Endothelial cell of umbilical vein (primary cell): ENCODE data around the gene THAP4. TPM values are rescaled to one million over a fixed set of nuclear protein-coding genes. Genes with fewer than 3 reads are reported as not detected.

Source experiments
- BruUV-seq: library from RNA; stranded (reverse); fragments of 400-500 nt; replicated peaks from 2 replicates; lab custom pipeline; 2021; lab: Mats Ljungman, UMichigan
- CTCF ChIA-PET: fragments of 300-600, 350-600 bp; sonication (Branson Sonifier 250); formaldehyde crosslinking; loops from one replicate; lab custom pipeline; 2021; ENCODE audit warnings: antibody characterized with exemption, inconsistent platforms; lab: Charles Lee
- POLR2A ChIA-PET: fragments of 300-600, 350-600 bp; sonication (Branson Sonifier 250); formaldehyde crosslinking; loops from one replicate; lab custom pipeline; 2021; ENCODE audit warnings: antibody characterized with exemption, inconsistent platforms; lab: Charles Lee
- DNase-seq: peaks from one replicate; pipeline ENCODE4 v3.0.0-alpha.2; 2011; ENCODE audit warnings: low read depth, low spot score
- FAIRE-seq: peaks from 2 replicates; lab custom pipeline; 2011; peaks lifted over from hg19 to GRCh38; lab: Jason Lieb, UNC
- H2AFZ ChIP-seq: 2 replicates; pipeline ENCODE4 v1.6.0; 2012; ENCODE audit warnings: low read depth, low read length, control low read depth, inconsistent platforms
- H3K27ac ChIP-seq: 2 replicates; pipeline ENCODE4 v1.5.1; 2011; ENCODE audit warnings: low read depth, mild to moderate bottlenecking, control low read depth, low read length, moderate library complexity; ENCODE audit not compliant: insufficient read depth
- H3K27me3 ChIP-seq, 2 experiments: 2 replicates each; pipeline versions ENCODE4 v1.6.0 to v1.6.1; 2011; ENCODE audit warnings: low read length in 2 of 2, mixed read lengths in 1 of 2; ENCODE audit not compliant: control insufficient read depth in 2 of 2, insufficient read depth in 2 of 2
- H3K36me3 ChIP-seq, 2 experiments: 2 replicates in 1 of 2; 3 replicates in 1 of 2; pipeline ENCODE4 v1.5.1; 2011; ENCODE audit warnings: low read length in 2 of 2, mild to moderate bottlenecking in 1 of 2, moderate library complexity in 1 of 2; ENCODE audit not compliant: control insufficient read depth in 2 of 2, insufficient read depth in 2 of 2; ENCODE audit errors: extremely low read depth in 1 of 2
- H3K4me1 ChIP-seq: 3 replicates; pipeline ENCODE4 v1.5.1; 2011; ENCODE audit warnings: mild to moderate bottlenecking, low read length; ENCODE audit not compliant: control insufficient read depth, insufficient read depth; ENCODE audit errors: extremely low read depth
- H3K4me2 ChIP-seq: 2 replicates; pipeline ENCODE4 v1.6.1; 2011; ENCODE audit warnings: low read length, control low read depth, mixed read lengths; ENCODE audit not compliant: insufficient read depth
- H3K4me3 ChIP-seq, 3 experiments: fragments of 200-600 bp in 1 of 3; sonication (generic), shearing (Covaris generic) in 1 of 3; replicated peaks in 1 of 3; 2 replicates each; pipeline ENCODE4 v1.5.1; 2011 to 2016; ENCODE audit warnings: control low read depth in 3 of 3, low read length in 3 of 3, mild to moderate bottlenecking in 2 of 3, inconsistent platforms in 1 of 3, low read depth in 1 of 3, moderate library complexity in 1 of 3; ENCODE audit not compliant: insufficient read depth in 1 of 3
- H3K79me2 ChIP-seq: 2 replicates; pipeline ENCODE4 v1.6.0; 2012; ENCODE audit warnings: low read length, inconsistent platforms; ENCODE audit not compliant: control insufficient read depth, insufficient read depth
- H3K9ac ChIP-seq: replicated peaks from 2 replicates; pipeline ENCODE3; 2011; ENCODE audit warnings: low read length, control low read depth; ENCODE audit not compliant: insufficient read depth; ENCODE audit errors: extremely low read depth
- H3K9me1 ChIP-seq: replicated peaks from 3 replicates; pipeline ENCODE4 v1.6.0; 2011; ENCODE audit warnings: mild to moderate bottlenecking, low read length; ENCODE audit not compliant: control insufficient read depth, insufficient read depth; ENCODE audit errors: extremely low read depth
- H3K9me3 ChIP-seq: replicated peaks from 2 replicates; pipeline ENCODE4 v1.5.1; 2012; ENCODE audit warnings: low read length, inconsistent platforms; ENCODE audit not compliant: control insufficient read depth, insufficient read depth
- H4K20me1 ChIP-seq: replicated peaks from 2 replicates; pipeline ENCODE3; 2011; ENCODE audit warnings: mild to moderate bottlenecking, low read length; ENCODE audit not compliant: control insufficient read depth, insufficient read depth; ENCODE audit errors: extremely low read depth
- CTCF ChIP-seq, 2 donors: IDR thresholded peaks; 1 replicate in 1 of 2; 2 replicates in 1 of 2; pipeline ENCODE4 v1.5.1; 2011; ENCODE audit warnings: low read length in 2 of 2, mild to moderate bottlenecking in 2 of 2, moderate library complexity in 2 of 2, control low read depth in 1 of 2, inconsistent platforms in 1 of 2, low read depth in 1 of 2; ENCODE audit not compliant: insufficient read depth in 1 of 2; ENCODE audit errors: extremely low read depth in 1 of 2
- FOS ChIP-seq: IDR thresholded peaks from 2 replicates; pipeline ENCODE4 v1.6.1; 2011; ENCODE audit warnings: mild to moderate bottlenecking, low read length, moderate library complexity, borderline replicate concordance; ENCODE audit not compliant: insufficient read depth
- GATA2 ChIP-seq: IDR thresholded peaks from 2 replicates; pipeline ENCODE4 v1.7.0; 2011; ENCODE audit warnings: low read depth, mild to moderate bottlenecking, moderate library complexity, mixed read lengths, low read length; ENCODE audit not compliant: insufficient read length, insufficient read depth
- JUN ChIP-seq: IDR thresholded peaks from 2 replicates; pipeline ENCODE4 v1.6.1; 2011; ENCODE audit warnings: borderline replicate concordance, low read depth; ENCODE audit not compliant: insufficient read length, insufficient read depth
- MAX ChIP-seq: IDR thresholded peaks from 2 replicates; pipeline ENCODE4 v1.6.1; 2011; ENCODE audit not compliant: insufficient read depth, insufficient read length
- MYC ChIP-seq: IDR thresholded peaks from one replicate; pipeline ENCODE4 v1.6.1; 2011; ENCODE audit warnings: mild to moderate bottlenecking, low read depth, low read length
- POLR2AphosphoS5 ChIP-seq: IDR thresholded peaks from 2 replicates; pipeline ENCODE4 v1.6.1; 2012; ENCODE audit warnings: low read depth, mild to moderate bottlenecking, control low read depth, low read length, moderate library complexity; ENCODE audit not compliant: insufficient read depth
- dilution Hi-C: fragments of 300-500 bp; cut with MboI; formaldehyde crosslinking; loops from one replicate; pipeline ENCODE4 v1.15.0; 2019; ENCODE audit warnings: low sequenced_read_pairs; ENCODE audit not compliant: extremely low pct_ligation_motif_present
- intact Hi-C: fragments of 100-400 bp; cut with micrococcal nuclease; formaldehyde crosslinking; loops from one replicate; pipeline ENCODE4 v1.10.0; 2022
- polyA plus RNA-seq, 4 experiments: library from polyadenylated mRNA; depleted of rRNA in 3 of 4; stranded (reverse) in 3 of 4; unstranded in 1 of 4; fragments of >200 nt; gene quantifications; 2 replicates each; pipeline versions ENCODE4 v1.2.1 to v1.2.3, GENCODE V29; 2011 to 2012; ENCODE audit warnings: missing spikeins in 1 of 4
- total RNA-seq: library from RNA; stranded (reverse); gene quantifications from 2 replicates; pipeline ENCODE4 v1.2.3, GENCODE V29; 2021

The THAP4 gene
- total and polyA plus RNA-seq, 2 donors (not counting 3 experiments of a cell fraction or from before 2014, with no cell fraction given), result 45.4 to 47.4 TPM

- Histone ChIP-seq H3K4me2 (no peak overlapping the region), H3K4me1 (peaks cover 8% of the 10 kb centered on the region), H3K79me2 (peaks cover 75% of the 10 kb centered on the region), H3K4me3 (no peak overlapping the region), H3K9me1 (no peaks in the 10 kb centered on the region), H4K20me1 (peaks cover 2% of the 10 kb centered on the region), H2AFZ (no peak overlapping the region), H3K27ac (no peak overlapping the region), H3K9me3 (no peaks in the 10 kb centered on the region), H3K27me3 (no peaks in the 10 kb centered on the region), H3K9ac (no peak overlapping the region), H3K36me3 (peaks cover 2 to 5% of the 10 kb centered on the region in 2 experiments)
- dilution Hi-C loops, result no loop called here
- CTCF ChIA-PET, result interaction anchor here (0.6 to 2.2 kb wide), 2 partner anchors 18 to 128 kb away, joined by 4 to 10 read pairs; no protein-coding TSS in a partner anchor
- POLR2A ChIA-PET, result interaction anchor here (0.6 kb wide), 1 partner anchor 51 kb away, joined by 15 read pairs; no protein-coding TSS in a partner anchor
- DNase-seq (no peak), FAIRE-seq (no peak)
- intact Hi-C loops, result no loop called here
- no peak for TF ChIP-seq POLR2AphosphoS5
- TF ChIP-seq MYC, result no peak
- TF ChIP-seq FOS, result no peak
- no peak for TF ChIP-seq GATA2
- no peak for TF ChIP-seq MAX
- no peak for TF ChIP-seq JUN
- BruUV-seq, result no TSS peak
Measured at GRCh38 chr2:241641631-241642030, 4.7 kb upstream of the THAP4 start.

GRCh38 chr2:241640165-241640795 is 3.3 kb upstream of the THAP4 start:
- POLR2A ChIA-PET, result no interaction called here
- H3K4me1 ChIP-seq, result peaks cover 12% of the 10 kb centered on the region
- H3K9me1 ChIP-seq, result no peaks in the 10 kb centered on the region
- peaks cover 2% of the 10 kb centered on the region for H4K20me1 ChIP-seq
- DNase-seq, result no peak
- CTCF ChIA-PET, result no interaction called here
- no peak for FAIRE-seq
- no peak overlapping the region for H3K4me2 ChIP-seq
- H3K27ac ChIP-seq, result no peak overlapping the region
- dilution Hi-C loops (no loop called here), intact Hi-C loops (no loop called here)
- H3K9me3 ChIP-seq, result no peaks in the 10 kb centered on the region
- H3K27me3 ChIP-seq, result no peaks in the 10 kb centered on the region
- no peak for TF ChIP-seq MYC
- no peak for TF ChIP-seq FOS
- TF ChIP-seq CTCF (IDR thresholded peaks at IDR 0.05; ENCODE audit: extremely low read depth in 1 of 2, insufficient read depth in 1 of 2, low read depth in 1 of 2, low read length in 2 of 2), result no peak
- TF ChIP-seq POLR2AphosphoS5, result no peak
- H3K9ac ChIP-seq, result no peak overlapping the region
- no peak overlapping the region for H2AFZ ChIP-seq
- no TSS peak for BruUV-seq
- peaks cover 2 to 5% of the 10 kb centered on the region in 2 experiments for H3K36me3 ChIP-seq
- H3K79me2 ChIP-seq, result peaks cover 73% of the 10 kb centered on the region
- H3K4me3 ChIP-seq, result no peak overlapping the region
